ENCODE measurements around the gene IRF1. TPM values are rescaled to one million over a fixed set of nuclear protein-coding genes. Genes with fewer than 3 reads are reported as not detected.
"Not testable (repeated sequence)": the region's sequence is repeated elsewhere in the genome, so short reads cannot be mapped to it uniquely, and the experiment has no call there.

IRF1 gene
- total RNA-seq, 2 experiments from 2014 or later = 1,212 to 1,234 TPM

DNA sequence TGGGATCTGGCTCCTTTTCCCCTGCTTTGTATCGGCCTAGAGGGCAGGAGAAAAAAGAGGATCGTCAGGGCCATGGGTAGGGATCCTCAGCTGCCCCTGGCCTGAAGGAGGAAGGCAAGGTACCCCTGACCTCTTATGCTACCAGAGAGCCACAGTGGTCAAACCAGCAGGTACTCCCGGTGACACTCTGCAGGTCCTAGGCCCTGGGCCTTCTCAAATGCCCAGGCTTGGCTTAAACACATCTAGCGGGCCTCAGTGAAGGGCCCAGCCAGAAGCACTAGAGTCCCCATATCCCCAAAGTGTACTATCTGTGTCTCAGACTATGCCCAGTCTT, 3.5 kb downstream of the IRF1 start:
- Mint-ChIP-seq H3K4me3 (peak overlapping the region; percentile 98), H3K4me1 (ENCODE audit: low read depth) (peaks cover 75% of the 10 kb centered on the region), H3K27ac (peak overlapping the region; percentile 97), H3K36me3 (ENCODE audit: low read depth) (peaks cover 80% of the 10 kb centered on the region), H3K9me3 (no peaks in the 10 kb centered on the region), H3K27me3 (peaks cover 7% of the 10 kb centered on the region)
- TF ChIP-seq, protein P1, sequence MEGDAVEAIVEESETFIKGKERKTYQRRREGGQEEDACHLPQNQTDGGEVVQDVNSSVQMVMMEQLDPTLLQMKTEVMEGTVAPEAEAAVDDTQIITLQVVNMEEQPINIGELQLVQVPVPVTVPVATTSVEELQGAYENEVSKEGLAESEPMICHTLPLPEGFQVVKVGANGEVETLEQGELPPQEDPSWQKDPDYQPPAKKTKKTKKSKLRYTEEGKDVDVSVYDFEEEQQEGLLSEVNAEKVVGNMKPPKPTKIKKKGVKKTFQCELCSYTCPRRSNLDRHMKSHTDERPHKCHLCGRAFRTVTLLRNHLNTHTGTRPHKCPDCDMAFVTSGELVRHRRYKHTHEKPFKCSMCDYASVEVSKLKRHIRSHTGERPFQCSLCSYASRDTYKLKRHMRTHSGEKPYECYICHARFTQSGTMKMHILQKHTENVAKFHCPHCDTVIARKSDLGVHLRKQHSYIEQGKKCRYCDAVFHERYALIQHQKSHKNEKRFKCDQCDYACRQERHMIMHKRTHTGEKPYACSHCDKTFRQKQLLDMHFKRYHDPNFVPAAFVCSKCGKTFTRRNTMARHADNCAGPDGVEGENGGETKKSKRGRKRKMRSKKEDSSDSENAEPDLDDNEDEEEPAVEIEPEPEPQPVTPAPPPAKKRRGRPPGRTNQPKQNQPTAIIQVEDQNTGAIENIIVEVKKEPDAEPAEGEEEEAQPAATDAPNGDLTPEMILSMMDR (IDR thresholded peaks at IDR 0.05) = no peak
- Histone ChIP-seq H3K4me3 (ENCODE audit: low read length) (peak overlapping the region; percentile 98), H3K27me3 (ENCODE audit: control insufficient read depth in 1 of 2, insufficient read depth in 2 of 2, low read length in 2 of 2) (no peaks in the 10 kb centered on the region), H3K4me1 (ENCODE audit: insufficient read depth, low read length) (peaks cover 71% of the 10 kb centered on the region), H3K9me3 (ENCODE audit: control insufficient read depth in 1 of 2, insufficient read depth in 1 of 2, low read length in 2 of 2) (peaks cover 0 to 5% of the 10 kb centered on the region in 2 experiments), H3K27ac (ENCODE audit: low read depth in 1 of 2, low read length in 2 of 2) (peak overlapping the region; percentile 87 to 99), H3K36me3 (ENCODE audit: insufficient read depth, low read length) (peaks cover 75% of the 10 kb centered on the region)
- intact Hi-C loops (cut with DNase I, micrococcal nuclease) = no loop called here
- DNase-seq = peak in 1 of 14 experiments; percentile 12
- POLR2A ChIA-PET = interaction anchor here (2.9 to 25.5 kb wide), 9 partner anchors 8 to 118 kb away, joined by 7 to 1045 read pairs (median 288); partner anchors contain the start of gene SLC22A5
- CTCF ChIA-PET = interaction anchor here (0.9 to 4.0 kb wide), 4 partner anchors 14 to 76 kb away, joined by 3 to 34 read pairs (median 6); no protein-coding TSS in a partner anchor
- ATAC-seq (ENCODE audit: poor library complexity) = no peak

DNA sequence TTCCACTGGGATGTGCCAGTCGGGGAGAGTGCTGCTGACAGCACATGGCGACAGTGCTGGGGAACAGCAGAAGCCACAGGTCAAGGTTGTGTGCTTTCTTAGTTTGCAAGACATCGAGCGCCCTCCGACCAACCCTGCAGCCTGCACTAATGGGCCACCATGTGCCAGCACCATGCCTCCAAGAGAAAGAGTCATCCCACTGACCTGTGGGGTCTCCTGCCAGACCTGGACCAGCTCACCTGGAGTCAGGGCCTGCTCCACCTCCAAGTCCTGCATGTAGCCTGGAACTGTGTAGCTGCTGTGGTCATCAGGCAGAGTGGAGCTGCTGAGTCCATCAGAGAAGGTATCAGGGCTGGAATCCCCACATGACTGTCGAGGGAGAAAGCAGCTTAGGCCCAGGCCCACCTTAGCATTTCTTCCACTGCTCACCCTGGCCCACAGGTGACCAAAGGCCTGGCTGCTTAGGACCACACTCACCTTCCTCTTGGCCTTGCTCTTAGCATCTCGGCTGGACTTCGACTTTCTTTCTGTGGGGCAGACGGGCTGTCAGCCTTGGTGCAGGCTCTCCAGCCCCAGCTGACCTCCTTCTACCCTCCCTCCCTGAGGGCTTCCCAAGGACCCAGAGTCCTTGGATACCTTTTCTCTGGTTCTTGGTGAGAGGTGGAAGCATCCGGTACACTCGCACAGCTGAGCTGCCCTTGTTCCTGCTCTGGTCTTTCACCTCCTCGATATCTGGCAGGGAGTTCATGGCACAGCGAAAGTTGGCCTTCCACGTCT, 4.1 kb downstream of the IRF1 start:
- H3K4me1 ChIP-seq (ENCODE audit: insufficient read depth, low read length) = peaks cover 69% of the 10 kb centered on the region
- Mint-ChIP-seq H3K36me3 (ENCODE audit: low read depth) (peaks cover 85% of the 10 kb centered on the region), H3K27me3 (peaks cover 8% of the 10 kb centered on the region), H3K9me3 (no peaks in the 10 kb centered on the region), H3K27ac (peak overlapping the region; percentile 97), H3K4me3 (peak overlapping the region; percentile 98), H3K4me1 (ENCODE audit: low read depth) (peaks cover 73% of the 10 kb centered on the region)
- peak overlapping the region; percentile 98 for H3K4me3 ChIP-seq (ENCODE audit: low read length)
- ChIA-PET CTCF (interaction anchor here (0.9 kb wide), 1 partner anchor 14 kb away, joined by 3 read pairs; no protein-coding TSS in a partner anchor), POLR2A (interaction anchor here (2.9 to 25.5 kb wide), 9 partner anchors 7 to 118 kb away, joined by 7 to 1045 read pairs (median 288); partner anchors contain the start of gene SLC22A5)
- no peaks in the 10 kb centered on the region for H3K27me3 ChIP-seq (ENCODE audit: control insufficient read depth in 1 of 2, insufficient read depth in 2 of 2, low read length in 2 of 2)
- H3K9me3 ChIP-seq (ENCODE audit: control insufficient read depth in 1 of 2, insufficient read depth in 1 of 2, low read length in 2 of 2) = peaks cover 0 to 5% of the 10 kb centered on the region in 2 experiments
- intact Hi-C loops (cut with DNase I, micrococcal nuclease) = no loop called here
- H3K36me3 ChIP-seq (ENCODE audit: insufficient read depth, low read length) = peaks cover 80% of the 10 kb centered on the region
- H3K27ac ChIP-seq (ENCODE audit: low read depth in 1 of 2, low read length in 2 of 2) = peak overlapping the region; percentile 87 to 99
- TF ChIP-seq, protein P1 (IDR thresholded peaks at IDR 0.05) = no peak
- DNase-seq (peak in 4 of 14 experiments; percentile 2 to 32 (median 18)), ATAC-seq (ENCODE audit: poor library complexity) (no peak)

DNA sequence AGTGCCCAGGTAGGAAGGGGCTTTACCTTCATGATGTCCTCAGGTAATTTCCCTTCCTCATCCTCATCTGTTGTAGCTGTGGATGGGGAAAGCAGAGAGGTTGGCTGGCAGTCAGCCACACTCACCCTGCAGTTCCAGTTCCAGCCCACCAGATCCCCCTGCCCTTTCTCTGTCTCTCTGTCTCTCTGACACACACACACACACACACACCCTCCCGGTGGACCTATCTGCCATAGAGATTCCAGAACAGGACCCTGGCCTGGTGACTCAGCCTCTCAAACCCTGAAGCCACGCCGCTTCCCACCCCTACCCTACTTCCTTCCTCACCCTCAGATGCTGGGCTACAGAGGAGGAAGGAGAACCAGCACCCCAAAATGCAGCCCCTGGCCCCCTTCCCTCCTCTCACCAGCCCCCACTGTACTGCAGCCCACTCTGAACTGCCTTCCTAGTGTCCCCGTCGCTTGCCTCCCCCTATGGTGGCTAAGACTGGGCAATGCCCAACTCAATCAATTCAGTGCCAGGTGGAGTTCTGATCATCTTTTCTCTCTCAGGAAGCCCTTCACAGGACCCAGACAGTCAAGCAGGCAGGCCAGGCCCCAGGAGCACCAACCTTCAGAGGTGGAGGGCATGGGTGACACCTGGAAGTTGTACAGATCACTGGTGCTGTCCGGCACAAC, 4.8 kb downstream of the IRF1 start:
- DNase-seq (peak in 3 of 14 experiments; percentile 25 to 40 (median 28)), ATAC-seq (ENCODE audit: poor library complexity) (no peak)
- H3K9me3 ChIP-seq (ENCODE audit: control insufficient read depth in 1 of 2, insufficient read depth in 1 of 2, low read length in 2 of 2) = peaks cover 0 to 5% of the 10 kb centered on the region in 2 experiments
- no peaks in the 10 kb centered on the region for H3K9me3 Mint-ChIP-seq
- peaks cover 76% of the 10 kb centered on the region for H3K4me1 Mint-ChIP-seq (ENCODE audit: low read depth)
- H3K4me3 Mint-ChIP-seq = peak overlapping the region; percentile 98
- peaks cover 83% of the 10 kb centered on the region for H3K36me3 ChIP-seq (ENCODE audit: insufficient read depth, low read length)
- H3K27me3 ChIP-seq (ENCODE audit: control insufficient read depth in 1 of 2, insufficient read depth in 2 of 2, low read length in 2 of 2) = no peaks in the 10 kb centered on the region
- POLR2A ChIA-PET = interaction anchor here (6.3 to 25.5 kb wide), 8 partner anchors 7 to 77 kb away, joined by 32 to 1045 read pairs (median 238); no protein-coding TSS in a partner anchor
- peaks cover 70% of the 10 kb centered on the region for H3K4me1 ChIP-seq (ENCODE audit: insufficient read depth, low read length)
- peak overlapping the region; percentile 87 to 99 for H3K27ac ChIP-seq (ENCODE audit: low read depth in 1 of 2, low read length in 2 of 2)
- CTCF ChIA-PET = interaction anchor here (0.9 to 1.3 kb wide), 2 partner anchors 13 to 30 kb away, joined by 3 to 4 read pairs; no protein-coding TSS in a partner anchor
- TF ChIP-seq, protein P1 (IDR thresholded peaks at IDR 0.05) = no peak
- peak overlapping the region; percentile 98 for H3K4me3 ChIP-seq (ENCODE audit: low read length)
- intact Hi-C loops (cut with DNase I, micrococcal nuclease) = no loop called here
- peaks cover 10% of the 10 kb centered on the region for H3K27me3 Mint-ChIP-seq
- H3K27ac Mint-ChIP-seq = peak overlapping the region; percentile 97
- peaks cover 92% of the 10 kb centered on the region for H3K36me3 Mint-ChIP-seq (ENCODE audit: low read depth)

DNA sequence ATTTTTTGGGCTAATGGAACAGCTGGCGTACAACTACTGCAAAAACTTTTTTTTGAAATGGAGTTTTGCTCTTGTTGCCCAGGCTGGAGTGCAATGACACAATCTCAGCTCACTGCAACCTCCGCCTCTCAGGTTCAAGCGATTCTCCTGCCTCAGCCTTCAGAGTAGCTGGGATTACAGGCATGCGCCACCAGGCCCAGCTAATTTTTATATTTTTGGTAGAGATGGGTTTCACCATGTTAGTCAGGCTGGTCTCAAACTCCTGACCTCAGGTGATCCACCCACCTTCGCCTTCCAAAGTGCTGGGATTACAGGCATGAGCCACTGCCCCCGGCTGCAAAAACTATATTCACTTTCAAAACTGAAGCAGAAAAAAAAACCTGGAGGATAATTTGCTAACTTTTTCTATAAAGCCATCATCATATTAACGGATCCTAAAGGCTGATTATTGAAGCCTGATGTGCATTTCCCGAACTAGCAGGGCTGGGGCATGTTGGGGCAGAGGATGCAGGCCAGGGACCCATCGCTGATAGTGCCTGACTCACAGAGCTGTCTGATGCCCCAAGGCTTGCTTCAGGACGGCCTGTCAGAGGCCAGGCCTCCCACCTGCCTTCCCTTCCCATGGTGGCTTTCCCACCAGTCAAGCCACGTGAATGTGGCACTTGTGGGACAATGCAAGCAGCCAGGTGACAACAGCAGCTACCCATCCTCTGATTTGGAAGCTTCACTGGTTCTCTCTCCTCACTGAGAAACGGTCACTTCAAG, 5.5 kb downstream of the IRF1 start:
- Mint-ChIP-seq H3K4me1 (ENCODE audit: low read depth) (peaks cover 81% of the 10 kb centered on the region), H3K4me3 (peak overlapping the region; percentile 98), H3K27me3 (peaks cover 10% of the 10 kb centered on the region), H3K36me3 (ENCODE audit: low read depth) (peaks cover 99% of the 10 kb centered on the region), H3K27ac (peak overlapping the region; percentile 97)
- peaks cover 78% of the 10 kb centered on the region for H3K4me1 ChIP-seq (ENCODE audit: insufficient read depth, low read length)
- DNase-seq = peak in 3 of 14 experiments; percentile 18 to 30 (median 24)
- ATAC-seq (ENCODE audit: poor library complexity); intact Hi-C loops (cut with DNase I, micrococcal nuclease); H3K9me3 Mint-ChIP-seq; H3K27me3 ChIP-seq (ENCODE audit: control insufficient read depth in 1 of 2, insufficient read depth in 2 of 2, low read length in 2 of 2); H3K9me3 ChIP-seq (ENCODE audit: control insufficient read depth in 1 of 2, insufficient read depth in 1 of 2, low read length in 2 of 2): not testable (repeated sequence)
- ChIA-PET POLR2A (interaction anchor here (0.7 to 25.5 kb wide), 10 partner anchors 9 to 99 kb away, joined by 3 to 1045 read pairs (median 120); no protein-coding TSS in a partner anchor), CTCF (interaction anchor here (1.3 kb wide), 1 partner anchor 30 kb away, joined by 4 read pairs; no protein-coding TSS in a partner anchor)
- peak overlapping the region; percentile 87 to 99 for H3K27ac ChIP-seq (ENCODE audit: low read depth in 1 of 2, low read length in 2 of 2)
- H3K36me3 ChIP-seq (ENCODE audit: insufficient read depth, low read length) = peaks cover 83% of the 10 kb centered on the region
- peak overlapping the region; percentile 4 for H3K4me3 ChIP-seq (ENCODE audit: low read length)

Data from CD4-positive, alpha-beta T cell (primary cell).